C4-2B (cell line): ENCODE results near the gene RMI1.

Experiments
- CTCF ChIP-seq: fragments of 450-650 bp; conservative IDR thresholded peaks from 2 replicates; pipeline ENCODE4 v1.5.1; 2017; ENCODE audit warnings: mild to moderate bottlenecking
- ZFX ChIP-seq: fragments of 450-650 bp; IDR thresholded peaks from 2 replicates; pipeline ENCODE4 v1.6.1; 2017

- TF ChIP-seq CTCF, result no peak
- no peak for TF ChIP-seq ZFX
Observed at GRCh38 chr9:83932011-83932410, 48.6 kb upstream of the RMI1 start.
